Measurements from ENCODE around the gene LPP.

LPP gene

GRCh38 chr3:188229726-188230125 is 75.8 kb downstream of the LPP start:
- TF ChIP-seq CTCF (IDR thresholded peaks at IDR 0.05; ENCODE audit: low read depth, low read length): no peak
- no peak overlapping the region for H3K4me3 ChIP-seq (ENCODE audit: low read depth, low read length)
- DNase-seq: no peak
- no peaks in the 10 kb centered on the region for H3K36me3 ChIP-seq
- no peaks in the 10 kb centered on the region for H3K27me3 ChIP-seq
- no peaks in the 10 kb centered on the region for H3K4me1 ChIP-seq
- H3K9me3 ChIP-seq: no peaks in the 10 kb centered on the region

- no peak for DNase-seq
- H3K9me3 ChIP-seq: no peaks in the 10 kb centered on the region
- H3K27me3 ChIP-seq: no peaks in the 10 kb centered on the region
- TF ChIP-seq CTCF (IDR thresholded peaks at IDR 0.05; ENCODE audit: low read depth, low read length): no peak
- H3K36me3 ChIP-seq: no peaks in the 10 kb centered on the region
- no peak overlapping the region for H3K4me3 ChIP-seq (ENCODE audit: low read depth, low read length)
- H3K4me1 ChIP-seq: no peaks in the 10 kb centered on the region
These were observed 77.0 kb downstream of the LPP start for GRCh38 chr3:188230962-188231361.

GRCh38 chr3:188231456-188231855 is 77.5 kb downstream of the LPP start:
- Histone ChIP-seq H3K4me1 (no peaks in the 10 kb centered on the region), H3K4me3 (ENCODE audit: low read depth, low read length) (no peak overlapping the region), H3K36me3 (no peaks in the 10 kb centered on the region), H3K9me3 (no peaks in the 10 kb centered on the region), H3K27me3 (no peaks in the 10 kb centered on the region)
- no peak for TF ChIP-seq CTCF (IDR thresholded peaks at IDR 0.05; ENCODE audit: low read depth, low read length)
- no peak for DNase-seq

- TF ChIP-seq CTCF (IDR thresholded peaks at IDR 0.05; ENCODE audit: low read depth, low read length): no peak
- Histone ChIP-seq H3K36me3 (no peaks in the 10 kb centered on the region), H3K4me1 (no peaks in the 10 kb centered on the region), H3K9me3 (no peaks in the 10 kb centered on the region), H3K4me3 (ENCODE audit: low read depth, low read length) (no peak overlapping the region), H3K27me3 (no peaks in the 10 kb centered on the region)
- DNase-seq: no peak
These were observed 78.7 kb downstream of the LPP start for GRCh38 chr3:188232656-188233055.

GRCh38 chr3:188233320-188233719 is 79.4 kb downstream of the LPP start:
- DNase-seq: no peak
- H3K4me3 ChIP-seq (ENCODE audit: low read depth, low read length): no peak overlapping the region

GRCh38 chr3:188234132-188234531 is 80.2 kb downstream of the LPP start:
- Histone ChIP-seq H3K9me3 (no peaks in the 10 kb centered on the region), H3K4me3 (ENCODE audit: low read depth, low read length) (no peak overlapping the region), H3K27me3 (no peaks in the 10 kb centered on the region), H3K36me3 (no peaks in the 10 kb centered on the region), H3K4me1 (no peaks in the 10 kb centered on the region)
- DNase-seq: no peak
- no peak for TF ChIP-seq CTCF (IDR thresholded peaks at IDR 0.05; ENCODE audit: low read depth, low read length)

More at GRCh38 chr3:188233320-188233719, 79.4 kb downstream of the LPP start:
- H3K9me3 ChIP-seq: no peaks in the 10 kb centered on the region
- no peaks in the 10 kb centered on the region for H3K4me1 ChIP-seq
- no peaks in the 10 kb centered on the region for H3K36me3 ChIP-seq
- TF ChIP-seq CTCF (IDR thresholded peaks at IDR 0.05; ENCODE audit: low read depth, low read length): no peak
- H3K27me3 ChIP-seq: no peaks in the 10 kb centered on the region

All from BE2C (cell line).